Measurements from ENCODE around the gene DALRD3.
"Not testable (repeated sequence)": the region's sequence is repeated elsewhere in the genome, so short reads cannot be mapped to it uniquely, and the experiment has no call there.

- not testable (repeated sequence) for TF ChIP-seq CTCF (IDR thresholded peaks at IDR 0.05; ENCODE audit: low read depth, low read length); POLR2A (IDR thresholded peaks at IDR 0.05; ENCODE audit: extremely low read depth, insufficient read length); MAX (IDR thresholded peaks at IDR 0.05; ENCODE audit: low read depth, low read length)
Observed at GRCh38 chr3:49008627-49009026, 9.8 kb downstream of the DALRD3 start.

Measured in NB4 (cell line).